Measurements from ENCODE around the gene RIMBP2. TPM values are rescaled to one million over a fixed set of nuclear protein-coding genes. Genes with fewer than 3 reads are reported as not detected.

The RIMBP2 gene
- total and polyA plus RNA-seq, 2 experiments from 2014 or later = 0.31 to 0.37 TPM

GRCh38 chr12:130414381-130414780 lies 301.7 kb downstream of the RIMBP2 start (continued):
- TF ChIP-seq REST (IDR thresholded peaks at IDR 0.05; ENCODE audit: unreplicated experiment) (no peak), ZNF114 (CRISPR knock-in tag; IDR thresholded peaks at IDR 0.05) (no peak), ZNF331 (CRISPR knock-in tag; IDR thresholded peaks at IDR 0.05; ENCODE audit: low read depth) (no peak)

GRCh38 chr12:130413909-130414308 lies 302.2 kb downstream of the RIMBP2 start:
- no peak overlapping the region for H3K4me2 ChIP-seq
- H3K4me3 ChIP-seq = no peak overlapping the region
- Mint-ChIP-seq H3K27me3 (ENCODE audit: insufficient read depth, low read depth, poor library complexity) (peaks cover 3% of the 10 kb centered on the region), H3K4me1 (no peaks in the 10 kb centered on the region), H3K36me3 (ENCODE audit: low read depth) (peaks cover 34% of the 10 kb centered on the region; the same call in 2 of the 3 replicates), H3K4me3 (no peak overlapping the region), H3K9me3 (peaks cover 95% of the 10 kb centered on the region), H3K27ac (no peak overlapping the region)
- H3K27me3 ChIP-seq (ENCODE audit: insufficient read depth) = no peaks in the 10 kb centered on the region
- no peaks in the 10 kb centered on the region for H4K20me1 ChIP-seq (replicated peaks; ENCODE audit: insufficient read depth)
- DNase-seq (ENCODE audit: low spot score) = no peak
- H3K36me3 ChIP-seq (ENCODE audit: insufficient read depth) = no peaks in the 10 kb centered on the region
- H3K4me1 ChIP-seq (ENCODE audit: insufficient read depth) = no peaks in the 10 kb centered on the region
- no peaks in the 10 kb centered on the region for H3K79me2 ChIP-seq (replicated peaks; ENCODE audit: insufficient read depth)
- ATAC-seq = no peak
- H3K27ac ChIP-seq (ENCODE audit: low read depth) = no peak overlapping the region
- TF ChIP-seq EZH2phosphoT487 (IDR thresholded peaks at IDR 0.05; ENCODE audit: unreplicated experiment) (no peak), CREB1 (CRISPR knock-in tag; IDR thresholded peaks at IDR 0.05; ENCODE audit: low read depth) (no peak), NANOG (IDR thresholded peaks at IDR 0.05; ENCODE audit: borderline replicate concordance) (no peak), JUNB (IDR thresholded peaks at IDR 0.05; ENCODE audit: unreplicated experiment) (no peak), ZNF462 (CRISPR knock-in tag; IDR thresholded peaks at IDR 0.05) (no peak), CTCF (conservative IDR thresholded peaks at IDR 0.05; ENCODE audit: low read depth in 2 of 2) (no peak), STAT1 (IDR thresholded peaks at IDR 0.05; ENCODE audit: unreplicated experiment) (no peak), ETS1 (IDR thresholded peaks at IDR 0.05) (no peak), EZH2 (IDR thresholded peaks at IDR 0.05; ENCODE audit: low read depth, unreplicated experiment) (no peak)
- no peak overlapping the region for H2AFZ ChIP-seq
- no peaks in the 10 kb centered on the region for H3K9me2 ChIP-seq (ENCODE audit: insufficient read depth)
- H3F3A ChIP-seq (replicated peaks; ENCODE audit: low read depth) = no peaks in the 10 kb centered on the region
